Kidney (tissue), 14 donors: ENCODE results near the gene CUL4A. TPM values are rescaled to one million over a fixed set of nuclear protein-coding genes. Genes with fewer than 3 reads are reported as not detected.

Experiments used
- DNase-seq, 5 donors: peaks; one replicate each; pipeline ENCODE4 v3.0.0-alpha.2; 2013 to 2020
- FAIRE-seq: peaks from 2 replicates; lab custom pipeline; 2012; peaks lifted over from hg19 to GRCh38; lab: Jason Lieb, UNC
- H3K27ac ChIP-seq, 2 donors: one replicate each; pipeline ENCODE4 v1.7.0; 2013; ENCODE audit warnings: low read depth in 2 of 2, low read length in 2 of 2, inconsistent platforms in 1 of 2
- H3K27me3 ChIP-seq: one replicate; pipeline ENCODE4 v1.7.1; 2013; ENCODE audit warnings: low read length, inconsistent platforms; ENCODE audit not compliant: control insufficient read depth, insufficient read depth
- H3K36me3 ChIP-seq, 3 donors: one replicate each; pipeline versions ENCODE4 v1.7.0 to v1.7.1; 2013; ENCODE audit warnings: low read length in 3 of 3, control low read depth in 1 of 3, inconsistent platforms in 1 of 3; ENCODE audit not compliant: insufficient read depth in 3 of 3, control insufficient read depth in 2 of 3
- H3K4me1 ChIP-seq, 3 donors: one replicate each; pipeline versions ENCODE4 v1.7.0 to v1.7.1; 2013; ENCODE audit warnings: low read length in 3 of 3, inconsistent platforms in 1 of 3, low read depth in 1 of 3; ENCODE audit not compliant: control insufficient read depth in 2 of 3, insufficient read depth in 2 of 3
- H3K4me3 ChIP-seq, 3 donors: one replicate each; pipeline versions ENCODE4 v1.7.0 to v1.8.1; 2013; ENCODE audit warnings: low read length in 3 of 3, control low read depth in 1 of 3, inconsistent platforms in 1 of 3
- H3K9ac ChIP-seq, 3 donors: one replicate each; pipeline versions ENCODE4 v1.7.0 to v1.7.1; 2013; ENCODE audit warnings: low read length in 3 of 3, control low read depth in 1 of 3, inconsistent platforms in 1 of 3
- H3K9me3 ChIP-seq, 3 donors: one replicate each; pipeline versions ENCODE4 v1.7.0 to v1.7.1; 2013; ENCODE audit warnings: low read length in 3 of 3, control low read depth in 1 of 3, inconsistent platforms in 1 of 3; ENCODE audit not compliant: control insufficient read depth in 2 of 3, insufficient read depth in 1 of 3
- CTCF ChIP-seq: IDR thresholded peaks from 3 replicates; pipeline ENCODE4 v1.5.1; 2012; ENCODE audit warnings: mild to moderate bottlenecking, moderate library complexity, borderline replicate concordance; ENCODE audit not compliant: insufficient read depth; ENCODE audit errors: extremely low read depth
- intact Hi-C: fragments of 100-400 bp; cut with DNase I; formaldehyde crosslinking; loops from one replicate; pipeline ENCODE4 v1.11.1; 2022
- polyA plus RNA-seq: library from polyadenylated mRNA; stranded (reverse); fragments of 350-450 nt; fragmentation: Illumina TruSeq; extraction: RNeasy Lipid Tissue Mini Kit (QIAGEN cat#74804); gene quantifications from one replicate; pipeline ENCODE4 v1.2.3, GENCODE V29; 2014; ENCODE audit warnings: low read depth, low replicate concordance; ENCODE audit not compliant: insufficient read depth
- total RNA-seq: library from RNA; stranded (reverse); fragmentation: NEBNext Ultra II Directional; extraction: Animal tissue kit (Norgen Biotek cat#: 25700); gene quantifications from one replicate; pipeline ENCODE4 v1.2.1, GENCODE V29; 2021
- donor health status: control.
- donor health status: control.
- donor health status: control.
- donor health status: control.
- donor health status: control.
- donor health status: DM: yes; HTN: yes; CAD: no.
- donor health status: Normal renal cell carcinoma (clear cell type).

CUL4A gene
- total and polyA plus RNA-seq, 2 donors from 2014 or later, result 26.5 to 62.5 TPM

- H3K4me1 ChIP-seq, result peaks cover 0 to 22% (median 13%) of the 10 kb centered on the region in 3 donors
- FAIRE-seq (no peak), DNase-seq (no peak)
- TF ChIP-seq CTCF, result no peak
- no peak overlapping the region for H3K27ac ChIP-seq
- peaks cover under 1 to 20% (median 10%) of the 10 kb centered on the region in 3 donors for H3K36me3 ChIP-seq
- H3K27me3 ChIP-seq, result no peaks in the 10 kb centered on the region
- H3K9me3 ChIP-seq, result no peaks in the 10 kb centered on the region
- no peak overlapping the region for H3K4me3 ChIP-seq
- H3K9ac ChIP-seq, result no peak overlapping the region
- intact Hi-C loops, result no loop called here
Measured at GRCh38 chr13:113218586-113218985, 9.2 kb downstream of the CUL4A start.

- no peak overlapping the region for H3K27ac ChIP-seq
Measured at GRCh38 chr13:113219256-113219940, 10.0 kb downstream of the CUL4A start.

GRCh38 chr13:113220141-113220598 lies 10.8 kb downstream of the CUL4A start:
- Histone ChIP-seq H3K27ac (no peak overlapping the region), H3K4me3 (no peak overlapping the region), H3K9me3 (no peaks in the 10 kb centered on the region), H3K4me1 (peaks cover 0 to 15% (median 13%) of the 10 kb centered on the region in 3 donors), H3K36me3 (peaks cover 2 to 29% (median 10%) of the 10 kb centered on the region in 3 donors), H3K9ac (no peak overlapping the region), H3K27me3 (no peaks in the 10 kb centered on the region)
- FAIRE-seq (no peak), DNase-seq (no peak)
- TF ChIP-seq CTCF, result no peak
- intact Hi-C loops, result no loop called here

More at GRCh38 chr13:113219256-113219940, 10.0 kb downstream of the CUL4A start:
- Histone ChIP-seq H3K9me3 (no peaks in the 10 kb centered on the region), H3K4me1 (peaks cover 0 to 22% (median 13%) of the 10 kb centered on the region in 3 donors), H3K9ac (no peak overlapping the region), H3K4me3 (no peak overlapping the region), H3K36me3 (peaks cover 2 to 25% (median 10%) of the 10 kb centered on the region in 3 donors), H3K27me3 (no peaks in the 10 kb centered on the region)
- FAIRE-seq (no peak), DNase-seq (no peak)
- intact Hi-C loops, result no loop called here
- no peak for TF ChIP-seq CTCF
